HL-60/S4 treated with phorbol 12-myristate 13-acetate at 8.2 ng/mL for 4 days and 3 days (cell line): ENCODE results near the gene SH3RF3.

Source experiments
- in situ Hi-C: fragments of 300-500 bp; cut with MboI; formaldehyde crosslinking; loops from 2 replicates; pipeline ENCODE4 v1.15.0; 2022; ENCODE audit warnings: low sequenced_read_pairs

The SH3RF3 gene

GRCh38 chr2:109128616-109129355 is at the start of gene SH3RF3:
SH3RF3 (plus strand) TSS chr2:109129205.
- in situ Hi-C loops, result loop anchor here (25.0 kb wide), 1 partner anchor 384 kb away; no protein-coding TSS in a partner anchor

GRCh38 chr2:109079590-109079989 is 49.4 kb upstream of the SH3RF3 start:
- in situ Hi-C loops, result no loop called here

GRCh38 chr2:109080109-109080508 is 48.9 kb upstream of the SH3RF3 start:
- in situ Hi-C loops, result no loop called here

GRCh38 chr2:109080757-109081156 is 48.2 kb upstream of the SH3RF3 start:
- in situ Hi-C loops, result no loop called here

- in situ Hi-C loops, result no loop called here
Measured at GRCh38 chr2:109081374-109081773, 47.6 kb upstream of the SH3RF3 start.

- in situ Hi-C loops, result no loop called here
Measured at GRCh38 chr2:109083771-109084170, 45.2 kb upstream of the SH3RF3 start.

GRCh38 chr2:109084341-109084740 is 44.7 kb upstream of the SH3RF3 start:
- in situ Hi-C loops, result no loop called here

GRCh38 chr2:109085912-109086742 is 42.9 kb upstream of the SH3RF3 start:
- in situ Hi-C loops, result no loop called here

- in situ Hi-C loops, result no loop called here
Measured at GRCh38 chr2:109086743-109087020, 42.3 kb upstream of the SH3RF3 start.

- in situ Hi-C loops, result no loop called here
Measured at GRCh38 chr2:109087055-109087663, 41.8 kb upstream of the SH3RF3 start.

- in situ Hi-C loops, result no loop called here
Measured at GRCh38 chr2:109089602-109090300, 39.3 kb upstream of the SH3RF3 start.

GRCh38 chr2:109091526-109091925 is 37.5 kb upstream of the SH3RF3 start:
- in situ Hi-C loops, result no loop called here

- in situ Hi-C loops, result no loop called here
Measured at GRCh38 chr2:109094144-109094543, 34.9 kb upstream of the SH3RF3 start.

GRCh38 chr2:109098251-109098920 is 30.6 kb upstream of the SH3RF3 start:
- in situ Hi-C loops, result no loop called here

GRCh38 chr2:109098921-109099273 is 30.1 kb upstream of the SH3RF3 start:
- in situ Hi-C loops, result no loop called here

- in situ Hi-C loops, result no loop called here
Measured at GRCh38 chr2:109102588-109103233, 26.3 kb upstream of the SH3RF3 start.

- in situ Hi-C loops, result no loop called here
Measured at GRCh38 chr2:109105113-109105512, 23.9 kb upstream of the SH3RF3 start.

- in situ Hi-C loops, result no loop called here
Measured at GRCh38 chr2:109108740-109109139, 20.3 kb upstream of the SH3RF3 start.

- in situ Hi-C loops, result no loop called here
Measured at GRCh38 chr2:109109342-109109741, 19.7 kb upstream of the SH3RF3 start.

GRCh38 chr2:109110170-109110569 is 18.8 kb upstream of the SH3RF3 start:
- in situ Hi-C loops, result no loop called here
